A172 (cell line): Measurements from ENCODE around the gene ZG16. TPM values are rescaled to one million over a fixed set of nuclear protein-coding genes. Genes with fewer than 3 reads are reported as not detected.
"Not testable (repeated sequence)": the region's sequence is repeated elsewhere in the genome, so short reads cannot be mapped to it uniquely, and the experiment has no call there.

Experiments
- DNase-seq: peaks from one replicate; pipeline ENCODE4 v3.0.0-alpha.2; 2015; ENCODE audit warnings: low spot score
- total RNA-seq: library from RNA; depleted of rRNA; stranded (reverse); fragments of >200 nt; shearing (Covaris generic); gene quantifications from 2 replicates; pipeline ENCODE4 v1.2.3, GENCODE V29; 2014

ZG16 gene
- total RNA-seq, 1 experiment from 2014 or later: not detected

DNA sequence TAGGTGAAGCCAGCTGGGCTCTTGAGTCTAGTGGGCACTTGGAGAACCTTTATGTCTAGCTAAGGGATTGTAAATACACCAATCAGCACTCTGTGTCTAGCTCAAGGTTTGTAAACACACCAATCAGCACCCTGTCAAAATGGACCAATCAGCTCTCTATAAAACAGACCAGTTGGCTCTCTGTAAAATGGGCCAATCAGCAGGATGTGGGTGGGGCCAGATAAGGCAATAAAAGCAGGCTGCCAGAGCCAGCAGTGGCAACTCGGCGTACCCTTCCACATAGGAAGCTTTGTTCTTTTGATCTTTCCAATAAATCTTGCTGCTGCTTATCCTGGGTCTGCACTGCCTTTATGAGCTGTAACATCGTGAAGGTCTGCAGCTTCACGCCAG, 29.3 kb upstream of the ZG16 start:
- not testable (repeated sequence) for DNase-seq

DNA sequence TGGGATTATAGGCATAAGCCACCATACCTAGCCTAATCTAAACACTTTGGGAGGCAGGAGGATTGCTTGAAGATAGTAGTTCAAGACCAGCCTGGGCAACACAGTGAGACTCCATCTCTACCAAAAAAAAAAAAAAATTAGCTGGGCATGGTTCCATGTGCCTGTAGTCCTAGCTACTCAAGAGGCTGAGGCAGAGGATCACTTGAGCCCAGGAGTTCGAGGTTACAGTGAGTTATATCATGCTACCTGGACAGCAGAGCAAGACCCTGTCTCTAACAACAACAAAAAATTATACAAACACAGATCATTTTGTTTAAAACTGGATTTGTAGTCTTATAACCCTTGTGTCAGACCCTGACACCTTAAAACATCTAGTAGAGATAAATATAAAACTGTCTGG, 24.5 kb upstream of the ZG16 start:
- no peak for DNase-seq

DNA sequence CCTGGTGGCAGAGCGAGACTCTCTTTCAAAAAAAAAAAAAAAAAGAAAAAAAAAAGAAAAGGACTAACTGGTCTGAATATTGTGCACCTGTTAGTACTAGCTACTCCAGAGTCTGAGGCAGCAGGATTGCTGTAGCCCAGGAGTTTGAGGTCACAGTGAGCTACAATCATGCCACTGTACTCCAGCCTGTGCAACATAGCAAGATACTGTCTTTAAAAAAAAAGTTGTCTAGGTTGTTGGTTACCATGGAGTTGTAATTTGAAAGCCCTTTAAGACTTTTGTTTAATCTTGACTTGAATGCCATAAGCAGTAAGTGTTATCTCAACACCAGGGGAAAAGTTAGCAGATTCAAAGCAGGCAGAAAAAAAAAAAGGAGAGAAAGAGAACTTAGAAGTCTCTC, 21.4 kb upstream of the ZG16 start:
- no peak for DNase-seq

DNA sequence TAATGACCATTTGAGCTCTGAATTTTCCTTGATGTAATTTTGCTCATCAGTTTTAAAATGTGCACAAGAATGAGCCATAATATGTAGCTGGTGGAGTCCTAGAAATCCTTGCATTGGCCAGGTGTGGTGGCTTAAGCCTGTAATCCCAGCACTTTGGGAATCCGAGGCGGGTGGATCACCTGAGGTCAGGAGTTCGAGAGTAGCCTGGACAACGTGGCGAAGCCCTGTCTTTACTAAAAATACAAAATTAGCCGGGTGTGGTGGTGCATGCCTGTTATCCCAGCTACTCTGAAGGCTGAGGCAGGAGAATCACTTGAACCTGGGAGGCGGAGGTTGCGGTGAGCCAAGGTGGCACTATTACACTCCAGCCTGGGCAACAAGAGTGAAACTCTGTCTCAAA, 21.0 kb upstream of the ZG16 start:
- DNase-seq: not testable (repeated sequence)

DNA sequence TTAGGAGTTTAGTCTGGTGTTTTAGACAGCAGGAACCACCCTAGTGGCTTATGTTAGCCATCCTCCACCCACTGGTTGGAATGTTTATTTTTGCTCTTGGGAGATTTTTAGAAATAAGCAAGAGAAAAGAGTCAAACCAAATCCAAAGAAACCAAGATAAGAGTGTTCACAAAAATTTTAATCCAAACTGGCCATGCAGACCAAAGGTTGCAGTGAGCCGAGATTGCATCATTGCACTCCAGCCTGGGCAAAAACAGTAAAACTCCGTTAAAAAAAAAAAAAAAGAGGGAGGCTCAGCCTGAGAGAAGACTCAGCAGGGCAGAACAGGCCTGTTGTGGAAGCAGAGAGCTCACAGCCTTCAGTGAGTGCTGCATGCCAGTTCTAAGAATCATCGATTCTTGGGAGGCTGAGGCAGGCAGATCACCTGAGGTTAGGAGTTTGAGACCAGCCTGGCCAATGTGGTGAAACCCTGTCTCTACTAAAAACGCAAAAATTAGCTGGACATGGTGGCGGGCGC, 20.0 kb upstream of the ZG16 start:
- no peak for DNase-seq

DNA sequence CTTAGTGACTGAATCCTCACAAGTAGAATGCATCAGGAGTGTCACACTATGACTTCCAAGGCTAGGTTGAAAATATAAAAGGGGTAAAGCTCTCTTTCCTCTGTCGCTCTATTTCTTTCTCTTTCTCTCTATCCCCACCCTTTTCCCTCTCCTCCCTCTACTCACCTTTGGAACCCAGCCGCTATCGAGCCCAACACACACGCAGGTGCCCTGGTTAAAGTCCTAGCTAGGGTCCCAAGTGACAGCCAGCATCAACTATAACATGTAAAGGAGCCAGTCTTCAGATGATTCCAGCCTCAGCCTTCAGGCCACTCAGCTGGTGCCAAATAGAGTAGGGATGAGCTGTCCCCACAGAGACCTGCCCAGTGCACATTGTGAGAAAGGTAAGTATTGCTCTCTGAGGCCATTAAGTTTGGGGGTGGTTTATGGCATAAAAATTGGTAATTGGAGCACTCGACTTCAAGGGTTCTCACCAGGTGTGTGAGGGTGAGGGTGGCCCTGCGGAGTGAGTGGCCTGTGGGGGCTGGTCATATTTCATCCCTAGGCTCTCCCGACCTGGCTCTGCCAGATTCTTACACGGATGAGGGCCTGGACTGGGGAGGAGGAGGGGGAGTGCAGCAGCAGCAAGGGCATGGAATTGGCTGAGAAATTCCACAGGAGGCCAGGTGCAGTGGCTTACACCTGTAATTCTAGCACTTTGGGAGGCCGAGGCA, 17.3 kb upstream of the ZG16 start:
- DNase-seq: no peak

DNA sequence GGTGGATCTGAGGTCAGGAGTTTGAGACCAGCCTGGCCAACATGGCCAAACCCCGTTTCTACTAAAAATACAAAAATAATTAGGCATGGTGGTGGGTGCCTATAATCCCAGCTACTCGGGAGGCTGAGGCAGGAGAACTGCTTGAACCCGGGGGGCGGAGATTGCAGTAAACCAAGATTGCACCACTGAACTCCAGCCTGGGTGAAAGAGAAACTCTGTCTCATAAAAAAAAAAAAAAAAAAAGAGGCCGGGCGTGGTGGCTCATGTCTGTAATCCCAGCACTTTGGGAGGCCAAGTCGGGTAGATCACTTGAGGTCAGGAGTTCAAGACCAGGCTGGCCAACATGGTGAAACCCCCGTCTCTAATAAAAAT, 16.8 kb upstream of the ZG16 start:
- DNase-seq: not testable (repeated sequence)

DNA sequence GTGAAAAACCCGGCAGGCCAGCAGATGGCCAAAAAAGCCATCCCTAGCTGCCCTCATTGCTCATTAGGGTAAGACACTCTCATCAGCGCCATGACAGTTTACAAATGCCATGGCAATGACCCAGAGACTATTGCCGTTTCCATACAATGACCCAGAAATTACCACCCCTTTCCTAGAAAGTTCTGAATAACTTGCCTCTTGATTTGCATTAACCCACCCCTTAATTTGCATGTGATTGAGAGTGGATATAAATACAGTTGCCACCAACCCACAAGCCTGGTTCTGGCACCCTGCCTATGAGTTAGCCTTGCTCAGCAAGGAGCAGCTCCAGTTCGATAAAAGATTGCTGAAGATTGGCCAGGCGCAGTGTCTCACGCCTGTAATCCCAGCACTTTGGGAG, 16.2 kb upstream of the ZG16 start:
- no peak for DNase-seq

DNA sequence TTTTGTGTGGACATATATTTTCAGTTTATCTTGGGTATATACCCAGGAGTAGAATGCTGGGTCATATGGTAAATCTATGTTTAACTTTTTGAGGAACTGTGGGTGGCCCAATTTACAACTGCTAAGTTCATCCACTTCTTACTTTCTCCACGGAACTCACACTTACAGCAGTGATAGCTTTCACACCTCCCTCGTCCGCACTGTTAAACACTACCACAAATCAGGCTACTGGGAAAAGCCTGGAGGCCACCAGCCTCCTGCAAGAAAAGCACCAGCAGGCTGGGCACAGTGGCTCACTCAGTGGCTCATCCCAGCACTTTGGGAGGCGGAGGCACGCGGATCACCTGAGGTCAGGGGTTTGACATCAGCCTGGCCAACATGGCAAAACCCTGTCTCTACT, 14.7 kb upstream of the ZG16 start:
- no peak for DNase-seq

DNA sequence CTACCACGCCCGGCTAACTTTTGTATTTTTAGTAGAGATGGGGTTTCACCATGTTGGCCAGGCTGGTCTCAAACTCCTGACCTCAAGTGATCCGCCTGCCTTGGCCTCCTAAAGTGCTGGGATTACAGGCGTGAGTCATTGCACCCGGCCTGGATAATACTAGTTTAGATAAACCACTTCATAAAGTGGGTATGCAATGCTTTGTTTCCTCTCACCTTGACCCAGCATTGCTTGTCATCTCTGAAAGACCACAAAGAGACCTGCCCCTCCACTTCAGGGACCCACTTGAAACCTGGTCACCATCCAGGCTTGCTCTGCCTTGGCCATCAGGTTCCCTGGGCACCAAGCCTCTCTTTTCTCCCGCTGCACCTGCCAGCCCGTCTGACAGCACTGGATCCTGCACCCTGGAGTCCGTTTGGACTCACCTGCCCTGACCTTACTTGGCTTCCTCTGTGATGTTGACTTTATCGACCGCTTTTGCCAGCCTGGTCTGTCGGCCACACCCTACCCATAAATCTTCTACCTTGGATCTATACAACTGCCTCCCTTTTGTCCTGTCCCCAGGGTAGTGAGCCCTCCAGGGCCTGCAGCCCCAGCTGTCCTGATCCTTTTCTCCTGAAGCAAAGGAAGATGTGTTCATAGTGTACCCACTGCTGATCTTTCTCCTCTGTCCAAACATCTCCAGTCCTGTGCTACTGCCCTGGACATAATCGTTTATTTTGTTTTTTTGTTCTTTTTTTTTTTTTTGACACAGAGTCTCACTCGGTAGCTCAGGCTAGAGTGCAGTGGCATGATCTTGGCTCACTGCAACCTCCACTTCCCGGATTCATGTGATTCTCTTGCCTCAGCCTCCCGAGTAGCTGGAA, 12.7 kb upstream of the ZG16 start:
- DNase-seq: peak; percentile 14

DNA sequence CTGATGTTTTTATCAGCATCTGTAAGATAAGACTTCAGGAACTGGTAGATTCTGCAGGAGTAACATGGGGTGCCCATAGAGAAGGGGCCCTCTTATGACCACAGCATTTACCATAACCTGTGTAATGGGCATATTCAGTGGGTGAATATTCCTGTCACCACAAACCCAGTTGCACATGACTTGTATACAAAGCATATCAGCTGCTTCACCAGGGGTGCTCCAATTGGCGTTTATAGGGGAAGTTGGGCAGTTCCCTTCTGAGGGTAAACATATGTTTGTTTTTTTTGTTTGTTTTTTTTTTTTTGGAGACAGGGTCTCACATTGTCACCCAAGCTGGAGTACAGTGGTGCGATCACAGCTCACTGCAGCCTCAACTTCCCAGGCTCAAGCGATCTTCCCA, 11.5 kb upstream of the ZG16 start:
- no peak for DNase-seq

DNA sequence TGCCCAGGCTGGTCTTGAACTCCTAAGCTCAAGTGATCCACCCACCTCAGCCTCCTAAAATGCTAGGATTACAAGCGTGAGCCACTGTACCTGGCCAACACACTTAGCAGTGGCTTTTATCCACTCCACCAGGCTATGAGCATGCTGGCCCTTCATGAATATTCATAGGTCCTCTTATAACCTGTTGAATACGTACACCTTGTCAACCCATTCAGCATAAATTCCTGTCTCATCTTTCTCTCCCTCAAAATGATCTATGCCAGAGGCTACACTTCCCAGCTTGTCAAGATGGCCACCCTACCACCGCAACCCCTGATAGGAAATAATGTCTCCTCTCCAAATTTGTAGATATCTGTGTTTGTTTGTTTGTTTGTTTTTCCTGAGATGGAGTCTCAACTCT, 11.0 kb upstream of the ZG16 start:
- DNase-seq: no peak

DNA sequence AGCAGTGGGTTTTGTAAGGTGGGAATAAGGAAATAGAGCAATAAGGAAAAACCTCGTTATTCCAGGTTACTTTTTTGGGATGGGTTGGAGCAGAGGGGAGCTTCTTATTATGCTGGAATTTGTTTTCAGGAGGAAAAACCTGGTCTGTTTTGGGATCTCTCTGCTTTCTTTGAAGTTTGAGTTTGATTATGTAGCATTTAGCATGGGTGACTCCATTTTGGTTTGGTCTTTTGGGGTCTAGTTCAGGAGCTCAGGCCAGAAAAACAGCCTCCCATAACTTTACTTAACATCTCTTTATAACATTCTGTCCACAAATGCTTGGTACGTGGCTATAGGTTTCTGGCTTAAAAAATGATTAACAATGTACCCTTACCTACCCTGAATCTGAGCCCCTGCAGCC, 8.5 kb upstream of the ZG16 start:
- no peak for DNase-seq

DNA sequence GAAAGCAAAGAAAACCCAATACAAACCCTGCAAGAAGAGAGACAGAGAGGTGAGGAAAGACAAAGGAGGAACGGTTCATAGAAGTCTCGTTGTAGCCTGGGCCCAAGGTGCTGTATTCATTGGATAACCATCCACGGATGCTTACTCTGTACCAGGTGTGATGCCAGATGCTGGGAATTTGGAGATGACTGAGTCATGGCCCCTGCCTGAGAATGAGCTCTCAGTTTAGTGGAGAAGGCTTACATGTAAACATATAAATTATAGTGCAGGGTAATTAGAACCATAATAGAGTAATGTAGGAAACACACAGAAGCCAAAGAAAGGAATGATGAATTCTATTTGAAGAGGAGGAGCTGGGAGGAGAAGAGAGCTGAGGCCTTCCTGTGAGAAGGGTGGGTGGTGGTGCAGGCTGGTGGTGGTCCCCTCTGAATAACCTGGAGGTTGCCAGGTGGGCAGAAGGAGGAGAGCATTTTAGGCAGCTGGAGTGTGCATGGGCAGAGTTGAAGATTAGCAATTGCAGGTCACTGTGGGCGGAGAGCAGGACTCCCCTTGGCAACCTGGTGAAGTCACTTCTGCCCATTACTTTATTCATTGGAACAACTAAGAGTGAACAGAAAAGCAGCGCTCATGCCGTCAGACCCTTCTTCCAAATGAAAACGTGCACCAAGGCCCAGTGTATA, 7.7 kb upstream of the ZG16 start:
- no peak for DNase-seq

DNA sequence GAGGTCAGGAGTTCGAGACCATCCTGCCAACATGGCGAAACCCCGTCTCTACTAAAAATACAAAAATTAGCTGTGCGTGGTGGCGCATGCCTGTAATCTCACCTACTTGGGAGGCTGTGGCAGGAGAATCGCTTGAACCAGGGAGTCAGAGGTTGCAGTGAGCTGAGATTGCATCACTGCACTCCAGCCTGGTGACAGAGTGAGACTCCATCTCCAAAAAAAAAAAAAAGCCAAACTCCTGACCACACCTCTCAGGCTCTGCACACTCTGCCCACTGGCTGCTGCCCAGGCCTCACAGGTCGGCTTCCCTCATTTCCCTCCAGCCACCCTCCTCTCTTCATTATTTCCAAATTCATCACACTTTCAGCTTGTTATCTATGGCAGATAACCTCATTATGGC, 5.7 kb upstream of the ZG16 start:
- DNase-seq: not testable (repeated sequence)

DNA sequence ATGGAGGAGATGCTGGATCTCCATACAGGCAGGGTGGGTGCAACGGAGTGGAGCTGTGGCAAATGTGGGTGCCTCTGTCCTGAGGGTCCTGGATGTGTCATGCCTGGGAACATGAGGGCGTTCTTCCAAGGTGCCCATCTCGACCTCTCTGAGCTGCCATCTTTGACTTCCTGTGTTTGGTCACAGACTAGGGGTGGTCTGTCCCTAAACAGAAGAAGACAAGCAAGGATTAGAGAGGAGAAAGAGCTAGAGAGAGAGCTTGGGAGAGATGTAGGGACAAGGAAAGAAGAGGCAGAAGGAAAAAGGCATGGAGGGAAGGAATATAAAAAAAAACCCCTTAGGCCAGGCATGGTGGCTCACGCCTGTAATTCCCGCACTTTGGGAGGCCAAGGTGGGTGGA, 3.3 kb upstream of the ZG16 start:
- no peak for DNase-seq

DNA sequence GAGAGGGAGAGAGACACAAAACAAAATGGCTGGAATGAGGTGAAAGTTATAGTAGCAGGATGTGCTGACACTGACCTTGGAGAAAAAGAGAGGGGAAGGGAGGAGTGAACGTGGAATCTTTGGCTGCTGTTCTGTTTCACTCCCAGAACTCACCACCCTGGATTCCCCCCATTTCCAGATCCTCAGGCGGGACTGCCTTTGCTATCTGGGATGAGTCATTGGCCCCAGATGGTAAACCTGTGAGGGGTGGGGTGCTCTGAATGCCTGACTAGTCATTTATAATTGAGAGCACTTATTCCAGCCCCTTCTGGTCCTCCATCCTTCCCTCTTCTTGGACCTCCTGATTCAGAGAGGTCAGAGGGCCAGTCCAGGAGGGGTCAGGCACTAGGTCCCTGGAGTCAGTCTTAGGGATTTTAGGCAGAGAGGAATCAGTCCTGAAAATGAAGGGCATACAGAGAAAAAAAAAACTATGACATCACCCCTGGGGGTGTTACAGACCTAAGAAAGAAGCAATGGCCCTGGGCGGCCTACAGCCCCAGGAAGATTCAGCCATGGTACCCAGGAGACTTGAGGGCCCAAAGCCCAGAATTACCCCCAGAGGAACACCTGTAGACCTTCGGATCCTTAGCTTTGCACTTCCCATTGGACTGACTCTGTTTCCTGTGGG, 2.2 kb upstream of the ZG16 start:
- DNase-seq: peak; percentile 89

DNA sequence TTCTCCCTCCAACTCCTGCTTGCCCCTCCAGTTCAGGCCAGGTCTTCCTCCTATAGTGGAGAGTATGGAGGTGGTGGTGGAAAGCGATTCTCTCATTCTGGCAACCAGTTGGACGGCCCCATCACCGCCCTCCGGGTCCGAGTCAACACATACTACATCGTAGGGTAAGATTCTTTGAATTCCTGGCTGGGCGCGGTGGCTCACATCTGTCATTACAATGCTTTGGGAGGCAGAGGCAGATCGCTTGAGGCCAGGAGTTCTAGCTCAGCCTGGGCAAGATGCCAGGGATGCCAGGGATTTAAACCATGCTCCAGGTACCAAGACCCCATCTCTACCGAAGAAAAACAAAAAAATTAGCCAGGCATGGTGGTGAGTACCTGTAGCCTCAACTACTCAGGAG, 1.4 kb downstream of the ZG16 start:
- peak; percentile 54 for DNase-seq

DNA sequence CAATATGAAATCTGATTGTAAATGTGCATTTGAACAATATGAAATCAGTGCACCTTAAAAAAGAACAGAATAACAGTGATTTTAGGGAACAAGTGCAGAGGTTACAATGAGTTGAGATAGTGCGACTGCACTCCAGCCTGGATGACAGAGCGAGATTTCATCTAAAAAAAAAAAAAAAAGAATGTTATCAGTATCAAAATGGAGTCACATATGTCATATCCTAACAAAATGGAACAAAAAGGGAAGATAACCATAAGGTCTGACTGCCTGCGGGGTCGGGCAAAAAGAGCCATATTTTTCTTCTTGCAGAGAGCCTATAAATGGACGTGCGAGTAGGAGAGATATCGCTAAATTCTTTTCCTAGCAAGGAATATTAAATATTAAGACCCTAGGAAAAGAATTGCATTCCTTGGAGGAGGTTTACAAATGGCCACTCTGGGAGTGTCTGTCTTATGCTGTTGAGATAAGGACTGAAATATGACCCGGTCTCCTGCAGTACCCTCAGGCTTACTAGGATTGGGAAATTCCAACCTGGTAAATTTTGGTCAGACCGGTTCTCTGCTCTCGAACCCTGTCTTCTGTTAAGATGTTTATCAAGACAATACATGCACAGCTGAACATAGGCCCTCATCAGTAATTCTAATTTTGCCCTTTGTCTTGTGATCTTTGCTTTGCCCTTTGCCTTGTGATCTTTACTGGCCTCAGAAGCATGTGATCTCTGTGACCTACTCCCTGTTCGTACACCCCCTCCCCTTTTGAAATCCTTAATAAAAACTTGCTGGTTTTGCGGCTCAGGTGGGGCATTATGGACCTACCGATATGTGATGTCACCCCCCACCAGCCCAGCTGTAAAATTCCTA, 5.3 kb downstream of the ZG16 start:
- not testable (repeated sequence) for DNase-seq

DNA sequence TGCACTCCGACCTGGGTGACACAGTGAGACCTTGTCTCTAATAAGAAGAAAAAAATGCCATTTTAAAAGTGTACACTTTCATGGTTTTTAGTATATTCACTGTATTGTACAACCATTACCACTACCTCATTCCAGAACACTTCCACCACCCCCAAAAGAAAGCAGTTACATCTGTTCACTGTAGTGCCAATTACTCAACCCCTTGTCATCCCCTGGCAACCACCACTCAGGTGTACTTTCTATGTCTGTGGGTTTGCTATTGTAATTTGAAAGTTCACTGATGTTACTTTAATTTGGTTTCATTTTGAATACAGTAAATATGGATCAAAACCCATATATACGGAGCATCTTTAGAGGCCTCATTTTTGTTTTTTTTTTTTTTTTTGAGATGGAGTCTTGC, 6.1 kb downstream of the ZG16 start:
- DNase-seq: no peak

DNA sequence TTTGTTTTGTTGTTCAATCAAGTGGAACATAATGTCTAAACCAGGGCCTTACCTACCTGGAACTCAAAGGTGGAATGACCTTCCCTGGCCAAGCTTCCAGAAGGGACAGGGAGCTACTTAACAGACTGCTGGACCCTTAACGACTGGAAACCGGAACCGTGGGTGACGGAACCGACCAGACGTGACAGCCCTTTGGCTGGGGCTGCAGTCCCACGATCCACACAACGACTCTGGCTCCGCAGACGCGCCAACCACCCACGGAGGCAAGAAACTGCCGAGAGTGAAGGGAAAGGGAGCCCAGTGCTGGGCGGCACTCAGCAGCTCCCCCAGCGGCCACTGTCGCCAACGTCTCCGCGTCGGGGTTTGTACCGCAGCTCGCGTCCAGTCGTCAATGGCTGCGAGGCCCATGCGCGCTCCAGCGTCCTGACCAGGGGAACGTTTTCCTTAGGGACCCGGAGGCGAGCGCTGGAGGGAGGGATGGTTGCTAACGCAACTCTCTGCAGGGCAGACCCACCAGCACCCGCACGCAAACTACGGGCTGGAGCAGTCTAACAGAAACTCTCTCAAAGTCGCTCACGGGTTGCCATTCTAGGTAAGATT, 6.9 kb downstream of the ZG16 start:
- no peak for DNase-seq
